LNCAP (cell line): ENCODE data around the gene HIGD1A.

Experiments
- CTCF ChIP-seq: fragments of 450-650 bp; IDR thresholded peaks from 2 replicates; pipeline ENCODE4 v1.5.1; 2017; ENCODE audit warnings: mild to moderate bottlenecking

Gene HIGD1A

DNA sequence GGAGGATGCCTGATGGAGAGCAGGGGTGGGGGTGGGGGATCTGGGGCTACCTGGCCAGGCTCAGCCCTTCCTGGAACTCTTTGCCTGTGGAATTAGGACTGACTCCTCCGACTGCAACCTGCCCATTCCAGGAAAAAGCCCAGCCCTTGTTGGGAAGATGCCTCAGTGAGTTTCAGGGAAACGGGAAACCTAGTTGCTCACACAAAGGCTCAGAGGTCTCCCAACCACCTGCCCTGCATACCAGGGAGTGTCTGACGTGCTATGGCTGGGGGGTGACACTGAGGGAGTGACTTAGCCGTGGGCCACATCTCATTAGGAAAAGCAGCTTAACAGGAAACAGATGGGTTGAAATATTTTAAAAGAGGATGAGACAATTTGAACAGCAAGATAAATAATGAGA, 43.4 kb upstream of the HIGD1A start:
- TF ChIP-seq CTCF: no peak

DNA sequence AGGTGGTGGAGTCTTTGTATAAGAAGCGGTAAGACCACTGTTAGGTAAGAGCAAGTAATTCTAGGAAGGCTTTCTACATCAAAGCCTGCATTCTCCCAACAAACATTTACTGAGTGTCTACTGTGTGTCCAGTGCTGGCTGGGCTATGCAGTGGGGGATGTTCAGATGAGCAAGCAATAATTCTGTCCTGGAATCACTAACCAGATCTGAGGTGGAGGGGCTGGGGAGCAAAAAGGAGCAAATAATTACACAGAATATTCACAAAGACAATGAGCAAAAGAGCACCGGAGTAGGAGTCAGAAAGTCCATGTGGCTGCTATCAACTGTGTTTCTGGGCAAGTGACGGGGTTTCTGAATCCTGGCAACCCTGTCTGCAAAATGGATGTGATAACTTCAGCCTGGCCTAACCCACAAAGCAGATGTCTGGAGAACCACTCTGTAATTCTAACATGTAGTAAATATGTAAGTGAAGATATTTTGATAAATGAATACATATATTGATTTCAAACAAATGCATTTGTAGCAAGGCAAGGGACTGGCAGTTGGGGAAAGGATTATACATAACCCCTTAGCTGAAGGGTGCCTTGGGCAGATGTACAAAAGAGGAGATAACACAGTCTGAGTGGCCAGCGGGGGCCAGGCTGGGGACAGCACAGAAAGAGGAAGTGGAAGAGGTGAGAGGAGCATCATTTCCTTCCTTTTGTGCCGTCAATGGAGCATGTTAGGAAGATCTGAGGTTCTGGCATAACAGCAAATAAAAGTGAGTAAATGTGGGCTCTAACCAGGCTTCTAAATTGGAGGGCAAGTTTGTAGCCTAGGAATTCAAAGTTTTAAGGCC, 42.6 kb upstream of the HIGD1A start:
- no peak for TF ChIP-seq CTCF

DNA sequence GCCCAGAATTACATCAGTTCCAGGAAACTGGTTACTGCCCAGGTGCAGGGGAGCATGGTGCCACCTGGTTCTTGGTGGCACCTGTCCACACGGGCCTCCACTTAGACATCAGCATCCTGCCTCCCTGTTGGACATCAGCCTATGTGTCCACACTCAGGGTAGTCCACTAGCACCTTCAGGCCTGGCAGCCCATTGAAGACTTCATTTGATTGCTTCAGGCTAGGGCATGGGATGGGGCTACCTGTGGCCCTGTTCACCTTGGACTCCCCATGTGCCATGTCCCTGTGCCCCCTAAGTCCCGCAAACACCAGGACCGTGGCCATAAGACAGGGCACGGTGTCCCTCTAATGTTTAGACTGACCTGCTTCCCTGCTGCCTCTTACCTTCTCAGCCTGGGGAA, 40.5 kb upstream of the HIGD1A start:
- no peak for TF ChIP-seq CTCF

DNA sequence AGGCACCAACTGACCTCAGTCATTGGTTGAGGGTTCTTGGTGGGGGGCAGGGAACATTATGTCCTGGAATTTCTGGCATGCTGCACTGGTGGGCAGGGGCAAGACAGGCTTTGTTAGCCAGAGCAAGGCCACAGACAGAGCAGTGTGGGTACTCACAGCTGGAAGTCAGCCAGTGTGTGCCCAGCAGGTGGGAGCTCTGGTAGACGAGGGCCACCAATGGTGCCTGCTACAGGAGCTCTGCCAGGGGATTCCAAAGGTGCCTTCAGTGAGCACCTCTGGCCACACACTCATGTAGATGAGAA, 40.1 kb upstream of the HIGD1A start:
- TF ChIP-seq CTCF: no peak

GRCh38 chr3:42843713-42844411, 39.6 kb upstream of the HIGD1A start:
- TF ChIP-seq CTCF: no peak

DNA sequence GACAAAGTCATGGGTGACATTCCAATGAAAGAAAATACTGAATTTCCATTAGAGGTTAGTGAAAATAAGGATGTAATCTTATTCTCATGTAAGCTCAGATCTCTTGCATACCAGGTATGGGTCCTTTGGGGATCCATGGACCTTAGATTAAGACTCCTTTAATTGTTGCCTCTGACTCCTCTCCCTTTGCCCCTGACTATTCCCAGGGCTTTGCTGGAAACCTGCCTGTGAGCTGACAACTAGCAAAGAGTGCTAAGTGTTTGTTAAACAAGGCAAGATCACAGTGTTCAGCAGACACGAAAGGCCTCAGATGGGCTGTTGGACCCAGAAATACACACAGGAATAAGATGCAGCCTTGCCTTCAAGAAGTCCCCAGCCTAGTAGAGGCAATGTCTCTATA, 37.0 kb upstream of the HIGD1A start:
- no peak for TF ChIP-seq CTCF

DNA sequence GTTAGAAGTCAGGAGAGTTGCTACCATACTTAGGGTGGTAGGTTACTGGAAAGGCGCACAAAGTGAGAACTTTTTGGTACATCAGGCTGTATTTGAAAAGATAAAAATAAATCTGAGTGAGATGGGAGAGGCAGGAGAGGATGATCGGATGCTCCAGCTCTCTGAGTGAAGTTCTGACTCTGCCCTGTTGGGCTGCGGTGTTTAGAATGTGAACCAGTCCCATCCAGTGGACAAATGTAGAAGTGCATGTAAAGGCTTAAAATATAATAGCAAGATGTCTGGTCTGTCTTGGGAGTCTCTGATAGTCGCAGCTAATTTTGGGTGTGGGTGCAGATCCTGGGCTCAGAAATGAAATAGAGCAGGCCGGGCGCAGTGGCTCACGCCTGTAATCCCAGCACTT, 35.3 kb upstream of the HIGD1A start:
- peak; percentile 66 for TF ChIP-seq CTCF
